HEK293 (cell line): ENCODE results near the gene NAT14.

ENCODE experiments used
- HOXA7 ChIP-seq: sonication (generic); formaldehyde crosslinking; IDR thresholded peaks from 2 replicates; pipeline ENCODE4 v1.8.1; 2022; ENCODE audit warnings: missing genetic modification reagents, borderline replicate concordance
- HOXC10 ChIP-seq: sonication (generic); formaldehyde crosslinking; IDR thresholded peaks from 2 replicates; pipeline ENCODE4 v1.8.1; 2023; ENCODE audit warnings: mild to moderate bottlenecking, missing genetic modification reagents
- KLF1 ChIP-seq: fragments of 450-650 bp; formaldehyde crosslinking; IDR thresholded peaks from 2 replicates; pipeline ENCODE4 v1.5.1; 2016; ENCODE audit warnings: missing biosample characterization, missing genetic modification characterization
- PATZ1 ChIP-seq: fragments of 450-650 bp; formaldehyde crosslinking; IDR thresholded peaks from 2 replicates; pipeline ENCODE4 v1.5.1; 2016; ENCODE audit warnings: missing biosample characterization, missing genetic modification characterization
- PRDM2 ChIP-seq: fragments of 450-650 bp; formaldehyde crosslinking; IDR thresholded peaks from 2 replicates; pipeline ENCODE4 v1.5.1; 2016; ENCODE audit warnings: missing biosample characterization, missing genetic modification characterization, borderline replicate concordance
- REST ChIP-seq: fragments of 450-650 bp; formaldehyde crosslinking; IDR thresholded peaks from 2 replicates; pipeline ENCODE4 v1.5.1; 2016; ENCODE audit warnings: missing biosample characterization, missing genetic modification characterization
- SCRT2 ChIP-seq: fragments of 450-650 bp; formaldehyde crosslinking; IDR thresholded peaks from 2 replicates; pipeline ENCODE4 v1.5.1; 2016; ENCODE audit warnings: missing biosample characterization, missing genetic modification characterization
- SP2 ChIP-seq: fragments of 450-650 bp; formaldehyde crosslinking; IDR thresholded peaks from 2 replicates; pipeline ENCODE4 v1.5.1; 2016; ENCODE audit warnings: missing biosample characterization, missing genetic modification characterization
- SP7 ChIP-seq: fragments of 450-650 bp; formaldehyde crosslinking; IDR thresholded peaks from 2 replicates; pipeline ENCODE4 v1.5.1; 2016; ENCODE audit warnings: missing biosample characterization, missing genetic modification characterization
- YY1 ChIP-seq: fragments of 450-650 bp; formaldehyde crosslinking; IDR thresholded peaks from 2 replicates; pipeline ENCODE4 v1.5.1; 2018; ENCODE audit warnings: missing biosample characterization, missing genetic modification characterization
- YY2 ChIP-seq: fragments of 450-650 bp; formaldehyde crosslinking; IDR thresholded peaks from 2 replicates; pipeline ENCODE4 v1.5.1; 2016; ENCODE audit warnings: missing biosample characterization, missing genetic modification characterization
- ZBTB10 ChIP-seq: fragments of 450-650 bp; formaldehyde crosslinking; IDR thresholded peaks from 2 replicates; pipeline ENCODE4 v1.5.1; 2016; ENCODE audit warnings: missing biosample characterization, missing genetic modification characterization
- ZBTB44 ChIP-seq: fragments of 450-650 bp; IDR thresholded peaks from 2 replicates; pipeline ENCODE4 v1.5.1; 2018; ENCODE audit warnings: missing biosample characterization, mild to moderate bottlenecking, missing genetic modification characterization
- ZEB2 ChIP-seq: fragments of 450-650 bp; formaldehyde crosslinking; IDR thresholded peaks from 2 replicates; pipeline ENCODE4 v1.5.1; 2016; ENCODE audit warnings: missing biosample characterization, missing genetic modification characterization
- ZNF19 ChIP-seq: fragments of 450-650 bp; formaldehyde crosslinking; IDR thresholded peaks from 2 replicates; pipeline ENCODE4; 2016; ENCODE audit warnings: missing biosample characterization, missing genetic modification characterization, low read depth
- ZNF223 ChIP-seq: fragments of 450-650 bp; formaldehyde crosslinking; IDR thresholded peaks from 2 replicates; pipeline ENCODE4 v1.5.1; 2016; ENCODE audit warnings: missing biosample characterization, missing genetic modification characterization
- ZNF248 ChIP-seq: fragments of 450-650 bp; formaldehyde crosslinking; IDR thresholded peaks from 2 replicates; pipeline ENCODE4 v1.5.1; 2017; ENCODE audit warnings: missing biosample characterization, missing genetic modification characterization
- ZNF280D ChIP-seq: fragments of 450-650 bp; formaldehyde crosslinking; IDR thresholded peaks from 2 replicates; pipeline ENCODE4 v1.5.1; 2016; ENCODE audit warnings: missing biosample characterization, missing genetic modification characterization
- ZNF521 ChIP-seq: fragments of 450-650 bp; formaldehyde crosslinking; IDR thresholded peaks from 2 replicates; pipeline ENCODE4 v1.5.1; 2017; ENCODE audit warnings: missing biosample characterization, mild to moderate bottlenecking, missing genetic modification characterization
- ZNF549 ChIP-seq: fragments of 450-650 bp; IDR thresholded peaks from 2 replicates; pipeline ENCODE4 v1.5.1; 2018; ENCODE audit warnings: missing biosample characterization, missing genetic modification characterization, mild to moderate bottlenecking, inconsistent platforms, moderate library complexity
- ZNF768 ChIP-seq: fragments of 450-650 bp; formaldehyde crosslinking; IDR thresholded peaks from 2 replicates; pipeline ENCODE4 v1.5.1; 2018; ENCODE audit warnings: missing biosample characterization, mild to moderate bottlenecking, missing genetic modification characterization
- ZNF843 ChIP-seq: fragments of 450-650 bp; formaldehyde crosslinking; IDR thresholded peaks from 2 replicates; pipeline ENCODE4 v1.5.1; 2016; ENCODE audit warnings: missing biosample characterization, missing genetic modification characterization

The NAT14 gene

GRCh38 chr19:55437410-55437809 is 47.6 kb upstream of the NAT14 start (continued):
- TF ChIP-seq ZNF768 (tag by site-specific recombination) (no peak), ZNF280D (no peak), ZEB2 (0 out of 2 replicates have a peak, but pooled peaks have one; percentile 17), ZNF549 (tag by site-specific recombination) (no peak), SCRT2 (tag by site-specific recombination) (no peak), ZNF19 (tag by site-specific recombination) (no peak), PATZ1 (tag by site-specific recombination) (peak; percentile 26; the same call in 1 of the 2 replicates), ZBTB10 (no peak), HOXA7 (CRISPR knock-in tag) (no peak), PRDM2 (tag by site-specific recombination) (no peak), ZNF843 (tag by site-specific recombination) (no peak), YY2 (tag by site-specific recombination) (no peak), HOXC10 (no peak), ZNF223 (tag by site-specific recombination) (no peak), ZBTB44 (tag by site-specific recombination) (no peak), ZNF248 (tag by site-specific recombination) (no peak), YY1 (tag by site-specific recombination) (no peak), SP7 (tag by site-specific recombination) (no peak), KLF1 (no peak; the same call in 1 of the 2 replicates), SP2 (no peak), ZNF521 (tag by site-specific recombination) (no peak), REST (peak; percentile 98)
